PC-9 (cell line): ENCODE data around the gene TRIO. TPM values are rescaled to one million over a fixed set of nuclear protein-coding genes. Genes with fewer than 3 reads are reported as not detected.

Experiments used
- BruUV-seq: library from RNA; stranded (reverse); fragments of 400-500 nt; replicated peaks from 2 replicates; lab custom pipeline; 2021; lab: Mats Ljungman, UMichigan
- CTCF ChIA-PET: fragments of 300-600 bp; sonication (Branson Sonifier 250); formaldehyde crosslinking; loops from one replicate; lab custom pipeline; 2022; ENCODE audit warnings: antibody characterized with exemption; lab: Charles Lee
- POLR2A ChIA-PET: fragments of 300-600 bp; sonication (Branson Sonifier 250); formaldehyde crosslinking; loops from one replicate; lab custom pipeline; 2022; ENCODE audit warnings: antibody characterized with exemption; ENCODE audit not compliant: unreplicated experiment; lab: Charles Lee
- DNase-seq, 2 experiments: peaks; one replicate each; pipeline versions ENCODE4 v3.0.0 to v3.0.0-alpha.2; 2015 to 2022; ENCODE audit warnings: mixed read lengths in 1 of 2
- H2AFZ ChIP-seq: fragments of 200-600 bp; sonication (generic); 2 replicates; pipeline ENCODE4 v1.8.1; 2017; ENCODE audit warnings: antibody characterized with exemption
- H3F3A ChIP-seq: fragments of 200-600 bp; sonication (generic); 2 replicates; pipeline ENCODE4 v1.8.1; 2017; ENCODE audit warnings: antibody characterized with exemption, mild to moderate bottlenecking, low read depth; ENCODE audit not compliant: insufficient read depth
- H3K27ac ChIP-seq: fragments of 200-600 bp; sonication (generic); 2 replicates; pipeline ENCODE4 v1.6.1; 2016; ENCODE audit warnings: mixed run types
- H3K27me3 ChIP-seq: fragments of 200-600 bp; sonication (generic); 2 replicates; pipeline ENCODE4 v1.6.1; 2016; ENCODE audit warnings: low read depth, mixed run types; ENCODE audit not compliant: insufficient read depth
- H3K36me3 ChIP-seq: fragments of 200-600 bp; sonication (generic); 2 replicates; pipeline ENCODE4 v1.6.1; 2016; ENCODE audit warnings: low read depth, mixed run types
- H3K4me1 ChIP-seq: fragments of 200-600 bp; sonication (generic); replicated peaks from 2 replicates; pipeline ENCODE4 v1.6.1; 2016; ENCODE audit warnings: mixed run types; ENCODE audit not compliant: insufficient read depth
- H3K4me2 ChIP-seq: fragments of 200-600 bp; sonication (generic); 2 replicates; pipeline ENCODE4 v1.6.1; 2017; ENCODE audit warnings: mixed run types
- H3K4me3 ChIP-seq: fragments of 200-600 bp; sonication (generic); 2 replicates; pipeline ENCODE4 v1.6.1; 2016; ENCODE audit warnings: mixed run types
- H3K79me2 ChIP-seq: fragments of 200-600 bp; sonication (generic); 2 replicates; pipeline ENCODE4 v1.6.1; 2017; ENCODE audit warnings: low read depth, mixed run types
- H3K9me2 ChIP-seq: fragments of 200-600 bp; sonication (generic); 2 replicates; pipeline ENCODE4 v1.8.1; 2017; ENCODE audit warnings: mild to moderate bottlenecking; ENCODE audit not compliant: insufficient read depth
- H3K9me3 ChIP-seq: fragments of 200-600 bp; sonication (generic); 2 replicates; pipeline ENCODE4 v1.8.1; 2016; ENCODE audit warnings: low read depth; ENCODE audit not compliant: insufficient read depth
- H4K20me1 ChIP-seq: fragments of 200-600 bp; sonication (generic); 2 replicates; pipeline ENCODE4 v1.8.1; 2017; ENCODE audit not compliant: insufficient read depth
- EZH2 ChIP-seq: fragments of 200-600 bp; sonication (generic); IDR thresholded peaks from 2 replicates; pipeline ENCODE4 v1.8.0; 2017; ENCODE audit warnings: antibody characterized with exemption, low read depth
- intact Hi-C: fragments of 100-400 bp; cut with micrococcal nuclease; formaldehyde crosslinking; loops from one replicate; pipeline ENCODE4 v1.10.0; 2022; ENCODE audit not compliant: unreplicated experiment
- total RNA-seq: library from RNA; stranded (reverse); gene quantifications from 2 replicates; pipeline ENCODE4 v1.2.3, GENCODE V29; 2021
- TF ChIP-seq, protein P1 (sequence below): fragments of 200-600 bp; sonication (generic); conservative IDR thresholded peaks from 2 replicates; pipeline ENCODE4 v1.6.1; 2017; ENCODE audit warnings: mixed run types, antibody characterized with exemption, mild to moderate bottlenecking, moderate library complexity

Gene TRIO
- total RNA-seq, 1 experiment from 2014 or later = 596 TPM

DNA sequence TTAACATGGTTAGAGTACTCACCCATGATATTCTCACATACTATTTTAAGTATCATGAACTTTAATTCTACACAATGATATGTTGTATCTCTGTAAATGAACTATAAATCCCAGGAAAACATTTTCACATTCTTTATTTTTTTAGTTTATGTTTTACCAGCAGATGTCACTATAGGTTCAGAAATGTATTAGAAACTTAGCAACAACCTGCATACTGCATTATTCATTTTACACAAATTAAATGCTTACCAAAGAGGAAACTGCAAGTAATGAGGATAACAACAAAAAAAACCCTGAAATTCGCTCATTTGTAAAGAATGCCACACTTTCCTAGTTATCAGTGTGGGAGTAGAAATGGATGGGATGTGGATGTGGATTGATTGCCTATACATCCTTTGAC lies 221.0 kb downstream of the TRIO start:
- no peak overlapping the region for H3K4me3 ChIP-seq
- peaks cover 19% of the 10 kb centered on the region for H4K20me1 ChIP-seq
- BruUV-seq = no TSS peak
- no peak overlapping the region for H3K27ac ChIP-seq
- no peak overlapping the region for H2AFZ ChIP-seq
- H3K36me3 ChIP-seq = peaks cover 46% of the 10 kb centered on the region
- H3K4me2 ChIP-seq = no peak overlapping the region
- no peaks in the 10 kb centered on the region for H3K9me3 ChIP-seq
- ChIA-PET POLR2A (no interaction called here), CTCF (interaction anchor here (0.7 to 1.4 kb wide), 3 partner anchors 11 to 285 kb away, joined by 3 read pairs; no protein-coding TSS in a partner anchor)
- no peaks in the 10 kb centered on the region for H3K79me2 ChIP-seq
- peaks cover 19% of the 10 kb centered on the region for H3K4me1 ChIP-seq
- no peak for DNase-seq
- H3K9me2 ChIP-seq = no peaks in the 10 kb centered on the region
- H3K27me3 ChIP-seq = no peaks in the 10 kb centered on the region
- intact Hi-C loops = loop anchor here (1.0 to 2.0 kb wide), 2 partner anchors 376 to 387 kb away; no protein-coding TSS in a partner anchor
- TF ChIP-seq, protein P1, sequence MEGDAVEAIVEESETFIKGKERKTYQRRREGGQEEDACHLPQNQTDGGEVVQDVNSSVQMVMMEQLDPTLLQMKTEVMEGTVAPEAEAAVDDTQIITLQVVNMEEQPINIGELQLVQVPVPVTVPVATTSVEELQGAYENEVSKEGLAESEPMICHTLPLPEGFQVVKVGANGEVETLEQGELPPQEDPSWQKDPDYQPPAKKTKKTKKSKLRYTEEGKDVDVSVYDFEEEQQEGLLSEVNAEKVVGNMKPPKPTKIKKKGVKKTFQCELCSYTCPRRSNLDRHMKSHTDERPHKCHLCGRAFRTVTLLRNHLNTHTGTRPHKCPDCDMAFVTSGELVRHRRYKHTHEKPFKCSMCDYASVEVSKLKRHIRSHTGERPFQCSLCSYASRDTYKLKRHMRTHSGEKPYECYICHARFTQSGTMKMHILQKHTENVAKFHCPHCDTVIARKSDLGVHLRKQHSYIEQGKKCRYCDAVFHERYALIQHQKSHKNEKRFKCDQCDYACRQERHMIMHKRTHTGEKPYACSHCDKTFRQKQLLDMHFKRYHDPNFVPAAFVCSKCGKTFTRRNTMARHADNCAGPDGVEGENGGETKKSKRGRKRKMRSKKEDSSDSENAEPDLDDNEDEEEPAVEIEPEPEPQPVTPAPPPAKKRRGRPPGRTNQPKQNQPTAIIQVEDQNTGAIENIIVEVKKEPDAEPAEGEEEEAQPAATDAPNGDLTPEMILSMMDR = no peak
- TF ChIP-seq EZH2 = no peak
- peaks cover 17% of the 10 kb centered on the region for H3F3A ChIP-seq

DNA sequence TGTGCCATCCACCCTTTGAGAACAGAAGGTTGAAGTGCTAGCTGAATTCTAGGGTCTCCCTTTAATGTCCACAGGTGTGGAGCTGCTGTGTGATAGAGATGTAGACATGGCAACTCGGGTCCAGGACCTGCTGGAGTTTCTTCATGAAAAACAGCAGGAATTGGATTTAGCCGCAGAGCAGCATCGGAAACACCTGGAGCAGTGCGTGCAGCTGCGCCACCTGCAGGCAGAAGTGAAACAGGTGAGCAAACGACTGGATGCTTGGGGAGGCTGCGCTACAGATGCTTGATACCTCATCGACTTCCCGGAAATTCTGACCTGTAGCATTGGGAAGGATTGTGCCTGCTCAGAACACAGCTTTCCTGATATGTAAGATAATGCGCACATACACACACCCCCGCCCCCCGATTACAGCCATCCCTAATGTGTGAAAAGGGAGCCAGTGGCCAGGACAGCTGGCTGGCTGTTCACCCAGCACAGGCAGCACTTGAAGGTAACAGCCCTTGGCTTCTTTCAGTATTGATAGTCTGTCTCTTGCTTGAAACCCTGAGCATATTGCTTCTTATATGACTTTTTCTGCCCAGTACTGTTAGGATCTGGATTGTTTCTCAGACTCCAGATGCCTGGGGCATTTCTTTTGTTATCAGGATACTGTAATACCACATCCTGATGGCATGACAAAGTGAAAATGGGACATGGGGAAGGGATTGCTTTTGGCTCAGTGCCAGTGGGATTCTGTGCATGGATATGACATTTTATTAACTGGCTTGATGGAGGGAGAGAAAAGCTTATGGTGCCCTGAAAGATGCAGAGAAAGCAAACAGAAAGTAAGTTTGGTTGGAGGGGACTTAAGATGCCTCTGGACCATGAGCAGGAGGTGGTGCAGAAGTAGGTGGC lies 221.7 kb downstream of the TRIO start:
- H3F3A ChIP-seq = peaks cover 17% of the 10 kb centered on the region
- peaks cover 19% of the 10 kb centered on the region for H4K20me1 ChIP-seq
- H3K9me3 ChIP-seq = no peaks in the 10 kb centered on the region
- intact Hi-C loops = loop anchor here (1.0 to 2.0 kb wide), 3 partner anchors 257 to 388 kb away; no protein-coding TSS in a partner anchor
- H3K4me2 ChIP-seq = no peak overlapping the region
- no peaks in the 10 kb centered on the region for H3K27me3 ChIP-seq
- no peaks in the 10 kb centered on the region for H3K9me2 ChIP-seq
- no peak overlapping the region for H3K4me3 ChIP-seq
- no peak overlapping the region for H3K27ac ChIP-seq
- peak in 1 of 2 experiments; percentile 53 for DNase-seq
- POLR2A ChIA-PET = interaction anchor here (0.5 kb wide), 1 partner anchor 87 kb away, joined by 5 read pairs; no protein-coding TSS in a partner anchor
- peaks cover 19% of the 10 kb centered on the region for H3K4me1 ChIP-seq
- no peaks in the 10 kb centered on the region for H3K79me2 ChIP-seq
- peaks cover 51% of the 10 kb centered on the region for H3K36me3 ChIP-seq
- TF ChIP-seq, protein P1 = peak; percentile 67
- no peak for TF ChIP-seq EZH2
- H2AFZ ChIP-seq = no peak overlapping the region
- BruUV-seq = no TSS peak
- CTCF ChIA-PET = interaction anchor here (0.7 kb wide), 1 partner anchor 284 kb away, joined by 3 read pairs; no protein-coding TSS in a partner anchor

DNA sequence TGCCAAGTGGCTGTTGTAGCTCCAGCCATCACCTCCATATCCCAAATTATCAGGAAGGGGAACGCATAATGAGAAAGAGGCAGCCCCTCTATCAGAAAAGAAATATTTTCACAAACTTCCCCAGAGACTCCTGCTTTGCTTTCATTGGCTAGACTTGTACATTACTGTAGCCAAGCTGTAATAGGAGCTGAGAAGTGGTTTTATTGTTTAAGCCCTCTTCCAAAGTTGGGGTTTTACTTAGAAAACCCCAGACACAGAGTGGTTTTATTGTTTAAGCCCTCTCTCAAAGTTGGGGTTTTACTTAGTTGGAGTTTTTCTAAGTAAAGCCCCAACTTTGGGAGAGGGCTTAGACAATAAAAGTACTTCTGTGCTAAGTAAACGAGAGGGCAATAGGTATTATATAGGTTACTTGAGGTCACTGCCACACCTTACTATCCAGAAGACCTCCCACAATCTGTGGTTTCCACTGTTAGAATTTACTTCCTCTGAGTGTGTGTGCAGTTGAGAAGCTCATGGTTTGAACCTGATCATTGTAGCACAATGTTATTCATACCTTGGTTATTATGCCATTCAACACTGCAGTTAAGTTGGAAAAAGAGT lies 222.8 kb downstream of the TRIO start:
- DNase-seq = peak in 1 of 2 experiments; percentile 30
- no peaks in the 10 kb centered on the region for H3K9me2 ChIP-seq
- POLR2A ChIA-PET = interaction anchor here (0.7 to 0.8 kb wide), 4 partner anchors 105 to 333 kb away, joined by 3 to 6 read pairs (median 4); no protein-coding TSS in a partner anchor
- intact Hi-C loops = loop anchor here (1.0 to 2.0 kb wide), 2 partner anchors 258 to 389 kb away; no protein-coding TSS in a partner anchor
- H2AFZ ChIP-seq = no peak overlapping the region
- H3K9me3 ChIP-seq = no peaks in the 10 kb centered on the region
- CTCF ChIA-PET = interaction anchor here (1.0 kb wide), 1 partner anchor 283 kb away, joined by 6 read pairs; no protein-coding TSS in a partner anchor
- peaks cover 19% of the 10 kb centered on the region for H3K4me1 ChIP-seq
- H3F3A ChIP-seq = peaks cover 17% of the 10 kb centered on the region
- peak overlapping the region; percentile 18; the same call in 1 of the 2 replicates for H3K27ac ChIP-seq
- no peaks in the 10 kb centered on the region for H3K27me3 ChIP-seq
- no TSS peak for BruUV-seq
- H3K36me3 ChIP-seq = peaks cover 51% of the 10 kb centered on the region
- peak overlapping the region; percentile 21; the same call in 1 of the 2 replicates for H3K4me2 ChIP-seq
- H4K20me1 ChIP-seq = peaks cover 19% of the 10 kb centered on the region
- TF ChIP-seq, protein P1 = no peak
- no peak for TF ChIP-seq EZH2
- H3K79me2 ChIP-seq = no peaks in the 10 kb centered on the region
- H3K4me3 ChIP-seq = no peak overlapping the region
